HEK293T (cell line): Measurements from ENCODE around the gene BEX3.

ENCODE experiments used
- ARNT ChIP-seq: fragments of 450-650 bp; IDR thresholded peaks from 2 replicates; pipeline ENCODE4 v1.6.1; 2017; ENCODE audit warnings: mild to moderate bottlenecking
- BHLHE40 ChIP-seq: fragments of 450-650 bp; IDR thresholded peaks from 2 replicates; pipeline ENCODE4 v1.6.1; 2016; ENCODE audit warnings: mild to moderate bottlenecking, moderate library complexity, borderline replicate concordance
- FOXK2 ChIP-seq: fragments of 450-650 bp; IDR thresholded peaks from 2 replicates; pipeline ENCODE4 v1.6.1; 2016; ENCODE audit warnings: mild to moderate bottlenecking
- FOXM1 ChIP-seq: fragments of 450-650 bp; IDR thresholded peaks from 2 replicates; pipeline ENCODE4 v1.6.1; 2017; ENCODE audit warnings: mild to moderate bottlenecking, borderline replicate concordance
- HDGF ChIP-seq: fragments of 450-650 bp; IDR thresholded peaks from 2 replicates; pipeline ENCODE4 v1.6.1; 2017; ENCODE audit warnings: antibody characterized with exemption, borderline replicate concordance
- NFRKB ChIP-seq: fragments of 450-650 bp; IDR thresholded peaks from 2 replicates; pipeline ENCODE4 v1.6.1; 2016; ENCODE audit warnings: mild to moderate bottlenecking, moderate library complexity
- SP1 ChIP-seq: fragments of 450-650 bp; IDR thresholded peaks from 2 replicates; pipeline ENCODE4 v1.6.1; 2017
- SUZ12 ChIP-seq: fragments of 450-650 bp; IDR thresholded peaks from 2 replicates; pipeline ENCODE4 v1.6.1; 2016; ENCODE audit warnings: mild to moderate bottlenecking
- TARDBP ChIP-seq: fragments of 450-650 bp; IDR thresholded peaks from 2 replicates; pipeline ENCODE4 v1.6.1; 2016
- ZNF384 ChIP-seq: fragments of 450-650 bp; IDR thresholded peaks from 2 replicates; pipeline ENCODE4 v1.6.1; 2016

GRCh38 chrX:103360916-103361315, 15.4 kb upstream of the BEX3 start:
- TF ChIP-seq ARNT (no peak), SUZ12 (no peak), FOXK2 (no peak), SP1 (no peak), NFRKB (no peak), ZNF384 (no peak), BHLHE40 (no peak), HDGF (no peak), TARDBP (no peak), FOXM1 (no peak)
